Naive thymus-derived CD8-positive, alpha-beta T cell (primary cell): ENCODE results near the gene IQCB1. TPM values are rescaled to one million over a fixed set of nuclear protein-coding genes. Genes with fewer than 3 reads are reported as not detected.
A peak's percentile ranks its signal among the peaks of the same experiment; 100 is the strongest.

Source experiments
- ATAC-seq, 2 donors: fragments of 150-1000 bp; cut with Tn5 transposase in 1 of 2; sonication (Bioruptor Pico), chemical (Tn5 transposase) in 1 of 2; 1 replicate in 1 of 2; 2 replicates in 1 of 2; pipeline ENCODE4 v1.10.0; 2021; ENCODE audit warnings: mild to moderate bottlenecking in 2 of 2, moderate library complexity in 2 of 2
- POLR2A ChIA-PET: fragments of 350-600 bp; sonication (Branson Sonifier 250); formaldehyde crosslinking; loops from one replicate; lab custom pipeline; 2021; ENCODE audit warnings: antibody characterized with exemption; lab: Charles Lee
- DNase-seq, 10 donors: peaks; one replicate each; pipeline versions ENCODE4 v3.0.0 to v3.0.0-alpha.2; 2020 to 2022
- H3K27ac Mint-ChIP-seq, 10 donors: one replicate each; pipeline ENCODE4 v1.8.0; 2020 to 2022; ENCODE audit warnings: mild to moderate bottlenecking in 10 of 10, mixed read lengths in 10 of 10, moderate library complexity in 4 of 10, inconsistent platforms in 1 of 10
- H3K27me3 Mint-ChIP-seq, 5 donors: one replicate each; pipeline ENCODE4 v1.8.0; 2021 to 2022; ENCODE audit warnings: mixed read lengths in 5 of 5
- H3K36me3 Mint-ChIP-seq, 3 donors: one replicate each; pipeline ENCODE4 v1.8.0; 2020 to 2022; ENCODE audit warnings: mixed read lengths in 3 of 3, mild to moderate bottlenecking in 2 of 3, inconsistent platforms in 1 of 3
- H3K4me1 Mint-ChIP-seq, 4 donors: one replicate each; pipeline ENCODE4 v1.8.0; 2021 to 2022; ENCODE audit warnings: mixed read lengths in 4 of 4
- H3K4me3 Mint-ChIP-seq, 10 donors: one replicate each; pipeline ENCODE4 v1.8.0; 2020 to 2022; ENCODE audit warnings: mild to moderate bottlenecking in 10 of 10, mixed read lengths in 10 of 10, moderate library complexity in 6 of 10, inconsistent platforms in 1 of 10
- H3K9me3 Mint-ChIP-seq, 9 donors: one replicate each; pipeline ENCODE4 v1.8.0; 2020 to 2022; ENCODE audit warnings: mixed read lengths in 9 of 9, mild to moderate bottlenecking in 3 of 9, inconsistent platforms in 1 of 9, moderate library complexity in 1 of 9
- polyA plus RNA-seq, 3 donors: library from polyadenylated mRNA; unstranded; fragments of 300-500 nt; fragmentation: Illumina TruSeq; gene quantifications; one replicate each; pipeline ENCODE4 v1.2.3, GENCODE V29; 2021
- total RNA-seq, 8 experiments: library from RNA in 2 of 8; stranded (reverse) in 2 of 8; gene quantifications; one replicate each; pipeline ENCODE4 v1.2.3 and lab custom pipeline; 2021 to 2026

IQCB1 gene
- total and polyA plus RNA-seq, 5 experiments from 2014 or later, result 16.5 to 34.8 (median 18.0) TPM

DNA sequence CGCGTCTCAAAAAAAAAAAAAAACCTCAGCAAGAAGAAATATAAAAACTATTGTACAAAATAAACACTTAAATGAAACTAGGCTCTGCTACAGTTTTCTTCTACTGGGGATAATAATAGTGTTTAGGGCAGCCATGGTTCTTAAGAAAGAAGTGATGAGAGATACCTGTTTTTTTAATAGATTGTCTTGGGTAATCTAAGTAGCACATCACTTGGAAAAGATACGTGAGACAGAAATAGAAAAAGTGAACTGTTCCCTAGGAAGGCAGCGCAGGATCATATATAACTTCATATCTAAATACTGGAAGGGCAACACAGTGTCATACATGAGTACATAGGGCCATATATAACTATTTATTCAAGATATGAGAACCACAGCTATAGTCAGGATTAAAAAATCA, 97.2 kb downstream of the IQCB1 start:
- no peak for DNase-seq
- Mint-ChIP-seq H3K27me3 (no peaks in the 10 kb centered on the region), H3K9me3 (peaks cover 0 to 3% (median 0%) of the 10 kb centered on the region in 9 donors), H3K36me3 (peaks cover 4 to 33% (median 11%) of the 10 kb centered on the region in 3 donors), H3K4me3 (no peak overlapping the region), H3K27ac (peak overlapping the region in 1 of 10 donors; percentile 38), H3K4me1 (peaks cover 23 to 46% (median 41%) of the 10 kb centered on the region in 4 donors)
- POLR2A ChIA-PET, result no interaction called here
- ATAC-seq, result no peak

DNA sequence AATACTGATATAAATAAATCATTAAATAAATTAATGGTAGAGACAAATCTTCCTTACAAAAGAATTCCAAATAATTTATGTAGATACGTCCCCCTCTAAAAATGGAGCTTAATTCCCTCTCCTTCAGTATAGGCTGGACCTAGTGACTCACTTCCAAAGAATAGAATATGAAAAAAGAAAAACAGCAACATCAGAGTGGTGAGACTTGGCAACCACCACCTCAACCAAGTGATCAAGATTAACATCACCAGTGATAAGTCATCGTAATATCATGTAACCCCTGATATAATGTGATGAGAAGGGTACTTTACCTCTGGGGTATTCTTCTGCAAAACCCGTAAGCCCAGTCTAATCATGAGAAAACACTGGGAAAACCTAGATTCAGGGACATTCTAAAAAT, 98.7 kb downstream of the IQCB1 start:
- Mint-ChIP-seq H3K27me3 (no peaks in the 10 kb centered on the region), H3K36me3 (peaks cover 0 to 32% (median 8%) of the 10 kb centered on the region in 3 donors), H3K27ac (no peak overlapping the region), H3K4me1 (peaks cover 24 to 50% (median 45%) of the 10 kb centered on the region in 4 donors), H3K9me3 (no peaks in the 10 kb centered on the region), H3K4me3 (no peak overlapping the region)
- ATAC-seq (no peak), DNase-seq (no peak)
- POLR2A ChIA-PET, result no interaction called here

DNA sequence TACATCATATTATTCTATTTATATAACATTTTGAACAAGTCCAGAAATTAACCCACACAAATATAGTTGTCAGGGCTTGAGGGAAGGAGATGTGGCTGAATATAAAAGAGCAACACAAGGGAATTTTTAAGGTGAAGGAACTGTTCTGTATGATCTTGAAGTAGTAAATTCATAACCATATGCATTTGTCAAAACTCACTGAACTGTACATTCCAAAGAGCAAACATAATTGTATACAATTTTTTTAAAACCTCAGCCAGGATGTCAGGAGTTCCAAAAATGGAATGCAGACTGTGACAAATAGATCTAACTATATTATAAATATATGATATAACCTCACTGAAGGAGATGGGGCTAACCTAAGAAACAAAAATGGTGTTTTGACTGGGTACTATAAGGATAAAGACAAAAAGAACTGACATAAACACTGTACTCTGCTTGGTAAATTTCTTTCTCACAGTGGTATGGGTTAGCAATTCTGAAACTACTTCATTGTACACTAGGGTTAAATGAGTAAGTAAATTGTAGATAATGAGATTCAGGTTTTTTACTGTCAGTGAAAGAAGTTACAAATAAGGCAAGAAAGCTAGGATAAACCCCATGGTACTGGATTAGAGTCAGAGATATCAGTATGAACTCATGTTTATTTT, 99.7 kb downstream of the IQCB1 start:
- Mint-ChIP-seq H3K36me3 (peaks cover 0 to 36% (median 8%) of the 10 kb centered on the region in 3 donors), H3K27me3 (no peaks in the 10 kb centered on the region), H3K4me3 (no peak overlapping the region), H3K27ac (no peak overlapping the region), H3K9me3 (no peaks in the 10 kb centered on the region), H3K4me1 (peaks cover 24 to 49% (median 42%) of the 10 kb centered on the region in 4 donors)
- ATAC-seq (no peak), DNase-seq (no peak)
- POLR2A ChIA-PET, result no interaction called here

GRCh38 chr3:121730940-121731687, 103.7 kb downstream of the IQCB1 start:
- ATAC-seq, result no peak
- Mint-ChIP-seq H3K27ac (peak overlapping the region in 1 of 10 donors; percentile 47), H3K27me3 (no peaks in the 10 kb centered on the region)

GRCh38 chr3:121724130-121724529, 110.7 kb downstream of the IQCB1 start:
- H3K27ac Mint-ChIP-seq, result no peak overlapping the region
- ATAC-seq (no peak), DNase-seq (no peak)
- H3K4me1 Mint-ChIP-seq, result peaks cover 0 to 5% (median 1%) of the 10 kb centered on the region in 4 donors
- no peaks in the 10 kb centered on the region for H3K27me3 Mint-ChIP-seq
- POLR2A ChIA-PET, result no interaction called here
- peaks cover 0 to 6% (median 0%) of the 10 kb centered on the region in 9 donors for H3K9me3 Mint-ChIP-seq
- peaks cover 27 to 83% (median 55%) of the 10 kb centered on the region in 3 donors for H3K36me3 Mint-ChIP-seq
- H3K4me3 Mint-ChIP-seq, result no peak overlapping the region

More at GRCh38 chr3:121730940-121731687, 103.7 kb downstream of the IQCB1 start:
- POLR2A ChIA-PET, result no interaction called here
- H3K36me3 Mint-ChIP-seq, result peaks cover 0 to 52% (median 22%) of the 10 kb centered on the region in 3 donors
- no peak for DNase-seq
- H3K4me3 Mint-ChIP-seq, result no peak overlapping the region
- H3K4me1 Mint-ChIP-seq, result peaks cover 8 to 24% (median 20%) of the 10 kb centered on the region in 4 donors
- no peaks in the 10 kb centered on the region for H3K9me3 Mint-ChIP-seq

DNA sequence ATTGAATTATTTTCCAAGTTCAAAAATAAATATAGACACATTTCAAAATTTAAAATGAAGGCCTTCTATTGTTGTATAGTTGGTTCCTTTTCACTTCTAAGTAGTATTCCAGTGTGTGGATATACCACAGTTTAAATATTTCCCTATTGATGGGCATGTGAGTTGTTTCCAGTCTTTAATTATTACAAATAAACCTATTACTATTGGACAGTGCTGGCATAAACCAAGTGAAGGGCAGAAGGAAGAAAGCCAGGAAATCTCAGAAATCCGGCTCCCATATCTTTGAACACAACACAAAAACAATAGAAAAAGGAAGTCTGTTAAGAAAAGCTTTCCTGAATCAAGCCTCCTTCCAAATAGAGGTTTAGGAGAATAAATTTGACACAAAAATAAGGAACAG, 111.4 kb downstream of the IQCB1 start:
- no peaks in the 10 kb centered on the region for H3K27me3 Mint-ChIP-seq
- H3K9me3 Mint-ChIP-seq, result peaks cover 0 to 6% (median 0%) of the 10 kb centered on the region in 9 donors
- POLR2A ChIA-PET, result no interaction called here
- H3K36me3 Mint-ChIP-seq, result peaks cover 29 to 79% (median 49%) of the 10 kb centered on the region in 3 donors
- no peak overlapping the region for H3K27ac Mint-ChIP-seq
- ATAC-seq (no peak), DNase-seq (no peak)
- peaks cover 2 to 7% (median 4%) of the 10 kb centered on the region in 4 donors for H3K4me1 Mint-ChIP-seq
- no peak overlapping the region for H3K4me3 Mint-ChIP-seq

DNA sequence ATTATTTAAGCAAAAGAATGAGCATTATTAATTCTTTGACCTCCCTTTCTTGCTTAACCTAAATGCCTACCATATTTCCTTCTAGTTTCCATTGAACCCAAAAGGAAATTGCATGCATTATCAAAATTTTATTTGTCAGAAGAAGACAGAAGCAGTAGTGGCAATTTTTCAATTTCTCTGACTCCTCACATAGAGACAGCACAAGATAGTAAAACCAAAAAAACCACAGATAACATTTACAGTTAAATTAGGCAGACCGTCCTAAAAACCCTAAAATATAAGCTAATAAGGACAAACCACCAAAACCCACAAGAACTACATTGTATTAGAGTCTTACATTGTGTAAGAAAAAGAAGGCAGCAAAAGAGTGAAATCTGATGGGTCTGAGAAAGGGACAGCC, 112.4 kb downstream of the IQCB1 start:
- Mint-ChIP-seq H3K4me3 (no peak overlapping the region), H3K4me1 (peaks cover 11 to 15% (median 13%) of the 10 kb centered on the region in 4 donors), H3K27ac (no peak overlapping the region), H3K27me3 (no peaks in the 10 kb centered on the region), H3K36me3 (peaks cover 32 to 79% (median 49%) of the 10 kb centered on the region in 3 donors), H3K9me3 (peaks cover 0 to 6% (median 0%) of the 10 kb centered on the region in 9 donors)
- no peak for ATAC-seq
- no peak for DNase-seq
- POLR2A ChIA-PET, result no interaction called here

GRCh38 chr3:121720163-121720562, 114.7 kb downstream of the IQCB1 start:
- H3K27ac Mint-ChIP-seq, result peak overlapping the region in 4 of 10 donors; percentile 27 to 68 (median 36)
- POLR2A ChIA-PET, result interaction anchor here (0.5 kb wide), 1 partner anchor 173 kb away, joined by 5 read pairs; no protein-coding TSS in a partner anchor
- H3K4me1 Mint-ChIP-seq, result peaks cover 11 to 20% (median 19%) of the 10 kb centered on the region in 4 donors
- no peak overlapping the region for H3K4me3 Mint-ChIP-seq
- DNase-seq (no peak), ATAC-seq (no peak)
- peaks cover 35 to 82% (median 52%) of the 10 kb centered on the region in 3 donors for H3K36me3 Mint-ChIP-seq
- peaks cover 0 to 6% (median 0%) of the 10 kb centered on the region in 9 donors for H3K9me3 Mint-ChIP-seq
- no peaks in the 10 kb centered on the region for H3K27me3 Mint-ChIP-seq

Other genes starting within 250 kb of the IQCB1 start
- gene FBXO40, start 241.7 kb downstream of the IQCB1 start, total RNA-seq, result not detected
- gene FBXO40, start 241.7 kb downstream of the IQCB1 start, polyA plus RNA-seq, result under 1 TPM in 2 of 3 donors, not detected in 1; 0.05 to 0.07 TPM
- gene HCLS1, start 174.2 kb downstream of the IQCB1 start, total RNA-seq, result 100 to 1,000 TPM; 340 to 355 TPM
- 100 to 1,000 TPM; 375 to 453 (median 402) TPM for gene HCLS1, start 174.2 kb downstream of the IQCB1 start, polyA plus RNA-seq
- 10 to 100 TPM; 36.4 to 38.4 TPM for gene GOLGB1, start 85.3 kb downstream of the IQCB1 start, total RNA-seq
- 1 to 10 TPM; 1.7 to 8.2 (median 2.8) TPM for gene GOLGB1, start 85.3 kb downstream of the IQCB1 start, polyA plus RNA-seq
- gene EAF2, start 149 bp upstream of the IQCB1 start, total RNA-seq, result 1 to 10 TPM; 9.6 to 9.7 TPM
- gene EAF2, start 149 bp upstream of the IQCB1 start, polyA plus RNA-seq, result 10 to 100 TPM; 12.5 to 21.4 (median 12.8) TPM
- 1 to 10 TPM; 2.7 to 3.4 TPM for gene SLC15A2, start 59.3 kb upstream of the IQCB1 start, total RNA-seq
- under 1 TPM in 2 of 3 donors, not detected in 1; 0.51 to 0.98 TPM for gene SLC15A2, start 59.3 kb upstream of the IQCB1 start, polyA plus RNA-seq
- not detected for gene ILDR1, start 187.2 kb upstream of the IQCB1 start, total RNA-seq
- gene ILDR1, start 187.2 kb upstream of the IQCB1 start, polyA plus RNA-seq, result not detected
- gene CD86, start 220.3 kb upstream of the IQCB1 start, total RNA-seq, result under 1 TPM; 0.36 to 0.83 TPM
- gene CD86, start 220.3 kb upstream of the IQCB1 start, polyA plus RNA-seq, result under 1 TPM in 1 of 3 donors, not detected in 2; 0.45 TPM